KMS-11 (cell line): Measurements from ENCODE around the gene HFM1.

Experiments used
- H2AFZ ChIP-seq: fragments of 200-600 bp; sonication (generic); 2 replicates; pipeline ENCODE4 v1.6.1; 2016; ENCODE audit warnings: antibody characterized with exemption, mixed run types, low read depth
- H3K27ac ChIP-seq: fragments of 200-600 bp; sonication (generic); 2 replicates; pipeline ENCODE4 v1.6.1; 2016; ENCODE audit warnings: mild to moderate bottlenecking, mixed run types
- H3K27me3 ChIP-seq: fragments of 200-600 bp; sonication (generic); 2 replicates; pipeline ENCODE4 v1.6.1; 2017; ENCODE audit warnings: mild to moderate bottlenecking, low read depth, mixed run types, moderate library complexity; ENCODE audit not compliant: insufficient read depth
- H3K36me3 ChIP-seq: fragments of 200-600 bp; sonication (generic); 2 replicates; pipeline ENCODE4 v1.6.1; 2017; ENCODE audit warnings: mild to moderate bottlenecking, mixed run types; ENCODE audit not compliant: insufficient read depth
- H3K4me1 ChIP-seq: fragments of 200-600 bp; sonication (generic); 2 replicates; pipeline ENCODE4 v1.6.1; 2016; ENCODE audit warnings: mild to moderate bottlenecking, low read depth, mixed run types; ENCODE audit not compliant: poor library complexity, severe bottlenecking
- H3K4me2 ChIP-seq: fragments of 200-600 bp; sonication (generic); 2 replicates; pipeline ENCODE4 v1.7.0; 2016; ENCODE audit warnings: mild to moderate bottlenecking, mixed run types
- H3K4me3 ChIP-seq: fragments of 200-600 bp; sonication (generic); IDR thresholded peaks from 2 replicates; pipeline ENCODE4 v1.6.1; 2017; ENCODE audit warnings: low read depth, low read length, mixed read lengths; ENCODE audit not compliant: insufficient read depth
- H3K79me2 ChIP-seq: fragments of 200-600 bp; sonication (generic); 2 replicates; pipeline ENCODE4 v1.6.1; 2016; ENCODE audit warnings: low read depth, mixed run types; ENCODE audit not compliant: insufficient read depth
- H3K9ac ChIP-seq: fragments of 200-600 bp; sonication (generic); 2 replicates; pipeline ENCODE4 v1.6.1; 2016; ENCODE audit warnings: mild to moderate bottlenecking, mixed run types
- H4K20me1 ChIP-seq: fragments of 200-600 bp; sonication (generic); 2 replicates; pipeline ENCODE4 v1.6.1; 2016; ENCODE audit warnings: mild to moderate bottlenecking, mixed run types; ENCODE audit not compliant: insufficient read depth
- CTCF ChIP-seq: fragments of 200-600 bp; sonication (generic); conservative IDR thresholded peaks from 2 replicates; pipeline ENCODE4 v1.6.1; 2017; ENCODE audit warnings: low read depth, mild to moderate bottlenecking, antibody characterized with exemption, low read length, moderate library complexity, mixed read lengths

The HFM1 gene

DNA sequence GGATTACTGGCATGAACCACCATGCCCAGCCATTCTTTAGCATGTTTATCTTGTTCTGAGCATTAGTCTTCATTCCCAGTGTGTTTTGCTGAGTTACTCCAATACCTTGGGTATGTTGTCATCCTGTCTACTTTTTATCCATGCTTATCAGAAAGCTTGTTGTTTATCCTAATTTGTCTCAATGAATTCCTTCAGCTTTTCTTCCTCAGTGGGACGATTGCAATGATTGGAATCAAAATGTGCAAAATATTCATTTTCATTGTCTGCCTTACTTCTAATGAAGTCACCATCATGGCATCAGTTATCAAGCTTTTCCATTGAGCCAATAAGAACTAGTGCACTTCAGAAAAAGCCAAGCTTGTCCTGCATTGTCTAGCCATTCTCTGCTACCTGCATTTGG lies 170.5 kb downstream of the HFM1 start:
- H3K36me3 ChIP-seq: no peaks in the 10 kb centered on the region
- H3K9ac ChIP-seq: no peak overlapping the region
- no peak overlapping the region for H3K4me3 ChIP-seq
- H3K27ac ChIP-seq: no peak overlapping the region
- no peaks in the 10 kb centered on the region for H3K79me2 ChIP-seq
- no peak overlapping the region for H3K4me2 ChIP-seq
- H2AFZ ChIP-seq: no peak overlapping the region
- no peaks in the 10 kb centered on the region for H4K20me1 ChIP-seq
- no peak for TF ChIP-seq CTCF
- no peaks in the 10 kb centered on the region for H3K27me3 ChIP-seq
- H3K4me1 ChIP-seq: no peaks in the 10 kb centered on the region

DNA sequence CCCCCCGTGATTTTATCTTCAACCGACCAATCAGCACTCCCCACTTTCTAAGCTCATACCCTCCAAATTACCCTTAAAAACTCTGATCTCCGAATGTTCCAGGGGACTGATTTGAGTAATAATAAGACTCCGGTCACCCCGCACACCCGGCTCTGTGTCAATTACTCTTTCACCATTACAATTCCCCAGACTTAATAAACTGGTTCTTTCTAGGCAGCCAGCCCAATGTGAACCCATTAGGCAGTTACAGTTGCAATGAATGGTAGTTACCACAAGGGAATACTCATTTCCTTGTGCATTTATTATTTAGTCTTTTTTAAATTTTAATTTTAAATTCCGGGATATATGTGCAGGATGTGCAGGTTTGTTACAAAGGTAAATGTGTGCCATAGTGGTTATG lies 177.9 kb downstream of the HFM1 start:
- TF ChIP-seq CTCF: no peak
- Histone ChIP-seq H3K4me3 (no peak overlapping the region), H3K9ac (no peak overlapping the region), H4K20me1 (no peaks in the 10 kb centered on the region), H3K27me3 (no peaks in the 10 kb centered on the region), H2AFZ (no peak overlapping the region), H3K36me3 (no peaks in the 10 kb centered on the region), H3K4me2 (no peak overlapping the region), H3K79me2 (no peaks in the 10 kb centered on the region), H3K4me1 (no peaks in the 10 kb centered on the region), H3K27ac (no peak overlapping the region)

DNA sequence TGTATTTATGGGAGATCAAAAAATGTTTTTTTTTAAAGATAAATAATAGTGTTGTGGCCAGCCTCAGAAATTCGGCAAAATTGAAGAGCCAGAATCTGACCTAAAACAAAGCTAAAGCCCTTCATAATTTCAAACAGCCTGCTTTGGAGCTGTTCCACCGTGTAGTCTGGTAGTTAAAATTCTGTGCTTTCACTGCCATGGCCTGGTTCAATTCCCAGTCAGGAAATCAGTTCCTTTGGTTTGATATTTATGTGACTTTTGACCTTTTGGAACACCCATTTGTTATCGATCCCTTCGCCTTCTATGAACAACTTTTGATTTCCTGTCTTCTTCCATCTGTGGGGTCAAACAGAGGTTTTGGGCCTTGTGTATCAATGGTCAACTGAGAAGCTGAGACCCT lies 179.8 kb downstream of the HFM1 start:
- no peaks in the 10 kb centered on the region for H3K79me2 ChIP-seq
- no peaks in the 10 kb centered on the region for H3K4me1 ChIP-seq
- no peaks in the 10 kb centered on the region for H3K36me3 ChIP-seq
- TF ChIP-seq CTCF: no peak
- no peak overlapping the region for H3K27ac ChIP-seq
- no peaks in the 10 kb centered on the region for H3K27me3 ChIP-seq
- H3K4me3 ChIP-seq: no peak overlapping the region
- no peaks in the 10 kb centered on the region for H4K20me1 ChIP-seq
- no peak overlapping the region for H2AFZ ChIP-seq
- H3K4me2 ChIP-seq: no peak overlapping the region
- no peak overlapping the region for H3K9ac ChIP-seq

- H3K4me2 ChIP-seq: no peak overlapping the region
- no peak overlapping the region for H3K9ac ChIP-seq
- H4K20me1 ChIP-seq: no peaks in the 10 kb centered on the region
- TF ChIP-seq CTCF: no peak
- no peak overlapping the region for H3K27ac ChIP-seq
- no peaks in the 10 kb centered on the region for H3K27me3 ChIP-seq
- no peak overlapping the region for H2AFZ ChIP-seq
- H3K79me2 ChIP-seq: no peaks in the 10 kb centered on the region
- no peak overlapping the region for H3K4me3 ChIP-seq
- no peaks in the 10 kb centered on the region for H3K36me3 ChIP-seq
- H3K4me1 ChIP-seq: peaks cover 18% of the 10 kb centered on the region
These were observed 183.6 kb downstream of the HFM1 start for GRCh38 chr1:91221017-91221416.

- peak overlapping the region; percentile 80 for H2AFZ ChIP-seq
- peaks cover 18% of the 10 kb centered on the region for H3K4me1 ChIP-seq
- no peak for TF ChIP-seq CTCF
- H3K27me3 ChIP-seq: no peaks in the 10 kb centered on the region
- peak overlapping the region; percentile 68 for H3K4me2 ChIP-seq
- no peaks in the 10 kb centered on the region for H3K79me2 ChIP-seq
- no peaks in the 10 kb centered on the region for H3K36me3 ChIP-seq
- H3K9ac ChIP-seq: peak overlapping the region; percentile 53
- H3K27ac ChIP-seq: peak overlapping the region; percentile 87
- H4K20me1 ChIP-seq: no peaks in the 10 kb centered on the region
- no peak overlapping the region for H3K4me3 ChIP-seq
These were observed 186.7 kb downstream of the HFM1 start for GRCh38 chr1:91217911-91218310.
